ENCODE measurements around the gene MAGI2. TPM values are rescaled to one million over a fixed set of nuclear protein-coding genes. Genes with fewer than 3 reads are reported as not detected.

Gene MAGI2
- total RNA-seq, 1 experiment from 2014 or later = 14.3 TPM

DNA sequence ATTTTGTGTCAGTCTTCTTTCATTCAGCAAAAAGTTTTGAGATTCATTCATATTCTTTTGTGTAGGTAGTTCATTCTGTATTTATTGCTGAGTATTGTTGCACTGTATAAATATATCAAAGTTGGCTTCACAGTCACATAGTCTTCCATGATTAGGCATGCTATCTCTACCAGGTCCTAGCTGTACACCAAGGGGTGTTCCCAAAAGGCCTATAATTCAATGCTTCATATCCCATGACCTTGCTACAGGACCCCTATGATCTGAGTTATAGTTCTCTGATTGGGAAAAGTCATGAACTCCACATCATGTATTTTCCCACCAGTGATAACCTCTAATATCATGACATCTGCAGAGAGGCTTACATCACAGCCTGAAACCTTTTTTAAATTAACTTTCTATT is 47.3 kb upstream of the MAGI2 start:
- Mint-ChIP-seq H3K9me3 (no peaks in the 10 kb centered on the region), H3K27ac (no peak overlapping the region), H3K27me3 (ENCODE audit: low read depth) (no peaks in the 10 kb centered on the region), H3K4me3 (no peak overlapping the region), H3K4me1 (peaks cover 3 to 6% of the 10 kb centered on the region in 2 experiments; a peak in 2 of 4 replicates), H3K36me3 (ENCODE audit: insufficient read depth in 1 of 3, low read depth in 3 of 3) (no peaks in the 10 kb centered on the region)
- no peak overlapping the region for H4K5ac ChIP-seq (ENCODE audit: insufficient read length, low read depth, low read length)
- no peak overlapping the region for H3T11ph ChIP-seq (ENCODE audit: low read length)
- H4K8ac ChIP-seq (replicated peaks; ENCODE audit: insufficient read length, low read depth, low read length) = no peak overlapping the region
- no peak overlapping the region for H3K56ac ChIP-seq (ENCODE audit: insufficient read length, low read depth, low read length)
- H3K4ac ChIP-seq (ENCODE audit: low read depth, low read length) = no peak overlapping the region
- H3K23ac ChIP-seq (ENCODE audit: insufficient read length, low read depth, low read length) = no peak overlapping the region
- H3K27ac ChIP-seq (ENCODE audit: insufficient read length, low read depth, low read length) = no peak overlapping the region
- H2BK15ac ChIP-seq (ENCODE audit: low read depth, low read length) = no peak overlapping the region
- no peak overlapping the region for H3K18ac ChIP-seq (ENCODE audit: insufficient read length, low read depth, low read length)
- TF ChIP-seq, protein P1, sequence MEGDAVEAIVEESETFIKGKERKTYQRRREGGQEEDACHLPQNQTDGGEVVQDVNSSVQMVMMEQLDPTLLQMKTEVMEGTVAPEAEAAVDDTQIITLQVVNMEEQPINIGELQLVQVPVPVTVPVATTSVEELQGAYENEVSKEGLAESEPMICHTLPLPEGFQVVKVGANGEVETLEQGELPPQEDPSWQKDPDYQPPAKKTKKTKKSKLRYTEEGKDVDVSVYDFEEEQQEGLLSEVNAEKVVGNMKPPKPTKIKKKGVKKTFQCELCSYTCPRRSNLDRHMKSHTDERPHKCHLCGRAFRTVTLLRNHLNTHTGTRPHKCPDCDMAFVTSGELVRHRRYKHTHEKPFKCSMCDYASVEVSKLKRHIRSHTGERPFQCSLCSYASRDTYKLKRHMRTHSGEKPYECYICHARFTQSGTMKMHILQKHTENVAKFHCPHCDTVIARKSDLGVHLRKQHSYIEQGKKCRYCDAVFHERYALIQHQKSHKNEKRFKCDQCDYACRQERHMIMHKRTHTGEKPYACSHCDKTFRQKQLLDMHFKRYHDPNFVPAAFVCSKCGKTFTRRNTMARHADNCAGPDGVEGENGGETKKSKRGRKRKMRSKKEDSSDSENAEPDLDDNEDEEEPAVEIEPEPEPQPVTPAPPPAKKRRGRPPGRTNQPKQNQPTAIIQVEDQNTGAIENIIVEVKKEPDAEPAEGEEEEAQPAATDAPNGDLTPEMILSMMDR (conservative IDR thresholded peaks at IDR 0.05) = no peak
- no peaks in the 10 kb centered on the region for H3K79me1 ChIP-seq (ENCODE audit: insufficient read depth, low read depth, low read length, poor library complexity, severe bottlenecking)
- no peaks in the 10 kb centered on the region for H3K9me3 ChIP-seq (ENCODE audit: control insufficient read depth, low read depth, low read length)
- no peaks in the 10 kb centered on the region for H3K79me2 ChIP-seq (ENCODE audit: insufficient read depth, low read length)
- no peak for DNase-seq
- no peak overlapping the region for H3K9ac ChIP-seq (ENCODE audit: extremely low read depth, insufficient read length, low read length)
- H3K4me1 ChIP-seq (ENCODE audit: insufficient read depth, low read length) = no peaks in the 10 kb centered on the region
- H3K23me2 ChIP-seq (ENCODE audit: insufficient read length, low read depth, low read length, poor library complexity, severe bottlenecking) = no peaks in the 10 kb centered on the region
- no peak overlapping the region for H2BK20ac ChIP-seq (ENCODE audit: low read depth, low read length, poor library complexity, severe bottlenecking)
- no peak overlapping the region for H2BK5ac ChIP-seq (ENCODE audit: insufficient read length, low read length)
- H3K4me2 ChIP-seq (ENCODE audit: insufficient read depth, insufficient read length, low read length) = no peak overlapping the region
- no peak overlapping the region for H3K14ac ChIP-seq (ENCODE audit: insufficient read depth, low read length)
- no peak overlapping the region for H2BK12ac ChIP-seq (ENCODE audit: insufficient read length, low read depth, low read length)
- H2AK5ac ChIP-seq (ENCODE audit: insufficient read length, low read length) = no peak overlapping the region
- H4K20me1 ChIP-seq (ENCODE audit: control insufficient read depth, insufficient read depth, insufficient read length) = no peaks in the 10 kb centered on the region
- H4K91ac ChIP-seq (ENCODE audit: insufficient read length, low read depth, low read length) = no peak overlapping the region
- no peak overlapping the region for H2BK120ac ChIP-seq (ENCODE audit: low read depth, low read length, poor library complexity, severe bottlenecking)
- H2AFZ ChIP-seq (ENCODE audit: low read length) = no peak overlapping the region
- H3K27me3 ChIP-seq (ENCODE audit: insufficient read depth, low read length) = no peaks in the 10 kb centered on the region
